Hepatocyte (in vitro differentiated cells): ENCODE data around the gene ZNF484. TPM values are rescaled to one million over a fixed set of nuclear protein-coding genes. Genes with fewer than 3 reads are reported as not detected.
"Not testable (repeated sequence)": the region's sequence is repeated elsewhere in the genome, so short reads cannot be mapped to it uniquely, and the experiment has no call there.

Experiments used
- DNase-seq: peaks from one replicate; pipeline ENCODE4 v3.0.0-alpha.2; 2016; ENCODE audit warnings: low spot score
- H2AFZ ChIP-seq: fragments of 200-600 bp; sonication (generic); 2 replicates; pipeline ENCODE4 v1.6.0; 2016; ENCODE audit warnings: antibody characterized with exemption, mild to moderate bottlenecking
- H3K27ac ChIP-seq: fragments of 200-600 bp; sonication (generic); 2 replicates; pipeline ENCODE4 v1.5.1; 2016; ENCODE audit warnings: mild to moderate bottlenecking
- H3K27me3 ChIP-seq: fragments of 200-600 bp; sonication (generic); 2 replicates; pipeline ENCODE4 v1.6.1; 2016
- H3K36me3 ChIP-seq: fragments of 200-600 bp; sonication (generic); replicated peaks from 2 replicates; pipeline ENCODE4 v1.5.1; 2016; ENCODE audit warnings: low read depth; ENCODE audit not compliant: insufficient read depth
- H3K4me1 ChIP-seq: fragments of 200-600 bp; sonication (generic); 2 replicates; pipeline ENCODE4 v1.5.1; 2016; ENCODE audit warnings: mild to moderate bottlenecking, moderate library complexity; ENCODE audit not compliant: insufficient read depth
- H3K4me2 ChIP-seq: fragments of 200-600 bp; sonication (generic); 2 replicates; pipeline ENCODE4 v1.6.0; 2016
- H3K4me3 ChIP-seq: fragments of 200-600 bp; sonication (generic); 2 replicates; pipeline ENCODE4 v1.5.1; 2016; ENCODE audit warnings: mild to moderate bottlenecking
- H3K79me2 ChIP-seq: fragments of 200-600 bp; sonication (generic); 2 replicates; pipeline ENCODE4 v1.6.0; 2017; ENCODE audit warnings: mild to moderate bottlenecking
- H3K9me2 ChIP-seq: fragments of 200-600 bp; sonication (generic); replicated peaks from 2 replicates; pipeline ENCODE4 v1.6.0; 2017; ENCODE audit warnings: mild to moderate bottlenecking; ENCODE audit not compliant: insufficient read depth
- H3K9me3 ChIP-seq: fragments of 200-600 bp; sonication (generic); 2 replicates; pipeline ENCODE4 v1.5.1; 2016; ENCODE audit warnings: low read depth, mild to moderate bottlenecking
- H4K20me1 ChIP-seq: fragments of 200-600 bp; sonication (generic); 2 replicates; pipeline ENCODE4 v1.6.0; 2016; ENCODE audit warnings: mild to moderate bottlenecking; ENCODE audit not compliant: insufficient read depth, poor library complexity, severe bottlenecking
- EZH2 ChIP-seq: fragments of 200-600 bp; sonication (generic); IDR thresholded peaks from 2 replicates; pipeline ENCODE4 v1.6.1; 2016; ENCODE audit warnings: antibody characterized with exemption, mild to moderate bottlenecking, borderline replicate concordance
- EZH2phosphoT487 ChIP-seq: fragments of 200-600 bp; sonication (generic); IDR thresholded peaks from one replicate; pipeline ENCODE4 v1.6.1; 2018; ENCODE audit warnings: antibody characterized with exemption, mild to moderate bottlenecking, low read depth, moderate library complexity; ENCODE audit not compliant: unreplicated experiment, severe bottlenecking
- WGBS: methylation state at CpG from one replicate; pipeline ENCODE4 v1.1.6; 2016; ENCODE audit warnings: low lambda C conversion rate; ENCODE audit errors: missing lambda C conversion rate; 5-methylcytosine and 5-hydroxymethylcytosine counted together
- polyA plus RNA-seq: library from polyadenylated mRNA; unstranded; fragments of >200 nt; fragmentation: Nextera tagmentation; extraction: Ambion mirVana; gene quantifications from 2 replicates; pipeline ENCODE4 v1.2.1, GENCODE V29; 2016
- small RNA-seq: library from RNA; depleted of rRNA; stranded (forward); fragments of <200 nt; gene quantifications from one replicate; pipeline ENCODE3, GENCODE V24; 2014
- total RNA-seq: library from RNA; depleted of rRNA; stranded (reverse); fragments of >200 nt; gene quantifications from 2 replicates; pipeline ENCODE4 v1.2.3, GENCODE V29; 2014
- TF ChIP-seq, protein P1 (sequence below): fragments of 200-600 bp; sonication (generic); IDR thresholded peaks from 2 replicates; pipeline ENCODE4 v1.5.1; 2016; ENCODE audit warnings: antibody characterized with exemption, mild to moderate bottlenecking; ENCODE audit not compliant: poor library complexity

The ZNF484 gene
- total and polyA plus RNA-seq, 2 experiments from 2014 or later = 1.6 to 10.3 TPM

DNA sequence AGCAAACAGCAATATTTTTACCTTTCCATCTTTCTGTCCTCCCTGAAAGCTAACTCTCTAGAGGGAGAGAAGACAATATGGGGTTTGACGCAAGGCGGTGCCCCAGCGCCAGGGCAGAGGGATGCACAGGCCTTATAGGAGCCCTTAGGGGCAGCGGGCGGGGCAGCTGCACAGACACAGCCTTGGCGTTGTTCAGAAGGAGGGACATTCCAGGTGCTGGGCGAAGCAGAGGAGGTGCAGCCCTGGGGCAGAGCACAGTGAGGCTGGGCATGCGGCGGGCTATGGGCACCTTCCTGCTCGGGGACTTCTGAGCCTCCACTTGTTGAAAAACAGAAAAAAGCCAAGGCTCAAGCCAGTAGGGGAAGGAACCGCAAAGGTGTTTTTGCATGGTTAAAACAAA, 79.5 kb downstream of the ZNF484 start:
- Histone ChIP-seq H3K4me1 (no peaks in the 10 kb centered on the region), H3K27ac (no peak overlapping the region), H3K4me3 (no peak overlapping the region), H3K79me2 (no peaks in the 10 kb centered on the region), H3K36me3 (no peaks in the 10 kb centered on the region), H4K20me1 (no peaks in the 10 kb centered on the region), H2AFZ (no peak overlapping the region), H3K27me3 (peaks cover 23% of the 10 kb centered on the region), H3K4me2 (no peak overlapping the region), H3K9me3 (no peaks in the 10 kb centered on the region), H3K9me2 (no peaks in the 10 kb centered on the region)
- TF ChIP-seq EZH2 = no peak
- TF ChIP-seq, protein P1, sequence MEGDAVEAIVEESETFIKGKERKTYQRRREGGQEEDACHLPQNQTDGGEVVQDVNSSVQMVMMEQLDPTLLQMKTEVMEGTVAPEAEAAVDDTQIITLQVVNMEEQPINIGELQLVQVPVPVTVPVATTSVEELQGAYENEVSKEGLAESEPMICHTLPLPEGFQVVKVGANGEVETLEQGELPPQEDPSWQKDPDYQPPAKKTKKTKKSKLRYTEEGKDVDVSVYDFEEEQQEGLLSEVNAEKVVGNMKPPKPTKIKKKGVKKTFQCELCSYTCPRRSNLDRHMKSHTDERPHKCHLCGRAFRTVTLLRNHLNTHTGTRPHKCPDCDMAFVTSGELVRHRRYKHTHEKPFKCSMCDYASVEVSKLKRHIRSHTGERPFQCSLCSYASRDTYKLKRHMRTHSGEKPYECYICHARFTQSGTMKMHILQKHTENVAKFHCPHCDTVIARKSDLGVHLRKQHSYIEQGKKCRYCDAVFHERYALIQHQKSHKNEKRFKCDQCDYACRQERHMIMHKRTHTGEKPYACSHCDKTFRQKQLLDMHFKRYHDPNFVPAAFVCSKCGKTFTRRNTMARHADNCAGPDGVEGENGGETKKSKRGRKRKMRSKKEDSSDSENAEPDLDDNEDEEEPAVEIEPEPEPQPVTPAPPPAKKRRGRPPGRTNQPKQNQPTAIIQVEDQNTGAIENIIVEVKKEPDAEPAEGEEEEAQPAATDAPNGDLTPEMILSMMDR = no peak
- WGBS = 92% methylated on average over 11 of the region's 11 CpGs
- DNase-seq = no peak

DNA sequence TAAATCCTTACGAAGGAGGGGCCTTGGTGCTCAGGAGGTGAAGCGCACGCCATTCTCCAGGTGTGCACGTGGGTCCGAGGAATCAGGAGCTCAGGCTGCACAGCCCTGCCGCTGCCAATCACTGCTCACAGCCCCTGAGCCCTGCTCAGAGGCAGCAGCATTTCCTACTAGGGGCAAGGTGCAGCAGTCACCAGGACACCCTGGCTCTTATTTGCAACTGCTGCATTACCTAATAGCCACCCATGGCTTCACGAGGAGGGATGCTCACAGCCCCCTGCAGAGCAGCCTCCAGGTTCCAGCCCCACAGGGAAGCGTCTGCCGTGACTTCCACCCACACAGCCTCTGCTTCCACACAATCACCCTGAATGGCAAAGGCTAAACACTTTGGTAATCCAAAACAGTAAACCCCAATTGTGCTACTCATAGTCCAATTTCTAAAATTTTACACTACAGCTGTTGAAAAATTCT, 81.5 kb downstream of the ZNF484 start:
- not testable (repeated sequence) for H3K4me2 ChIP-seq, H2AFZ ChIP-seq, DNase-seq, H3K27ac ChIP-seq, H3K4me3 ChIP-seq, H3K9me2 ChIP-seq, H3K9me3 ChIP-seq, H3K79me2 ChIP-seq, H3K4me1 ChIP-seq, H3K36me3 ChIP-seq, H4K20me1 ChIP-seq
- 67% methylated on average over 9 of the region's 9 CpGs for WGBS
- H3K27me3 ChIP-seq = peaks cover 22% of the 10 kb centered on the region

DNA sequence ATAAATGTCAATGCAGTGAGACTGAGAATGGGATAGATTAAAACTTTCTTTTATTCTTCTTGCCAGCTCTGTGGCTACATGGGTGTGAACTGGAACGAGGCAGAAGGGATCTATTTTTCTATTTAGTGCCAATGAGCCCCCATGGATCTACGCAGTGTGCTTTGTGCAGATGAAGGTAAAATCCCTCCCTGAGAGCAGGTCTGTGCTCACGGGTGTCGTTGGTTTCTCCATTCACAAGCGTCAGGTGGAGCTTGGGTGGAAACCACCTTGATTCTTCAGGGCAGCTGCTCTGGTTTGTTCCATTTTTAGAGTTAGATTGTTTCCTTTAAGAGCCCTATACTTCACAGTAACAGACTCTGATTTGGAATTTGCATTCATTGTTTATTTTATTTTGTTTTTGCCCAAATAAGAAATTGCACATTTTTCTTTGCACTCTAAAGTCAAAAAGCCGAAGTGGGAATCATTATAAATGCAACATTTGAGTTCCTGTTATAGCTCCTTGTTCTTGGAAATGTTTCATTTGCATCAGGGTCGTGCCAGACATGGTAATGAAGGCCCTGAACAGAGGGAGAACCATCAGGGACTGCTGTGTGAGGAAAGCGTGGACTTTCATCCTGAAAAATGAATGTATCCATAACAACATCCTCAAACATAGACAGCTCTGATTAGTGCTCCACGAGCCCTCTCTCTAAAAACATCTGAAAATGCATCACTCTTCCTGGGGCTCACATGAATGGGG, 82.1 kb downstream of the ZNF484 start:
- Histone ChIP-seq H4K20me1 (no peaks in the 10 kb centered on the region), H3K9me3 (no peaks in the 10 kb centered on the region), H3K4me1 (no peaks in the 10 kb centered on the region), H3K4me3 (no peak overlapping the region), H2AFZ (no peak overlapping the region), H3K27ac (no peak overlapping the region), H3K27me3 (peaks cover 22% of the 10 kb centered on the region), H3K79me2 (no peaks in the 10 kb centered on the region), H3K4me2 (no peak overlapping the region), H3K36me3 (no peaks in the 10 kb centered on the region), H3K9me2 (no peaks in the 10 kb centered on the region)
- TF ChIP-seq EZH2 = no peak
- TF ChIP-seq, protein P1 = no peak
- TF ChIP-seq EZH2phosphoT487 = no peak
- WGBS = 73% methylated on average over 9 of the region's 9 CpGs
- DNase-seq = no peak

Small RNA genes lying within 50 kb of the gene (small RNA-seq; reads per million reads assigned to genes)
- not detected for gene RNU6-714P

Other genes starting within 250 kb of the ZNF484 start
- gene IPPK, start 207.9 kb downstream of the ZNF484 start, total RNA-seq = 15.3 and 15.6 TPM in 2 replicates
- gene IPPK, start 207.9 kb downstream of the ZNF484 start, polyA plus RNA-seq = 8.5 and 12.4 TPM in 2 replicates
- 19.9 and 25.7 TPM in 2 replicates for gene BICD2, start 113.2 kb downstream of the ZNF484 start, total RNA-seq
- 11.0 and 13.2 TPM in 2 replicates for gene BICD2, start 113.2 kb downstream of the ZNF484 start, polyA plus RNA-seq
- 5.8 and 6.3 TPM in 2 replicates for gene FGD3, start 69.5 kb upstream of the ZNF484 start, total RNA-seq
- 4.1 and 6.5 TPM in 2 replicates for gene FGD3, start 69.5 kb upstream of the ZNF484 start, polyA plus RNA-seq
- 11.4 and 14.3 TPM in 2 replicates for gene SUSD3, start 180.7 kb upstream of the ZNF484 start, total RNA-seq
- 13.5 and 17.3 TPM in 2 replicates for gene SUSD3, start 180.7 kb upstream of the ZNF484 start, polyA plus RNA-seq
- 45.3 and 51.3 TPM in 2 replicates for gene CARD19, start 218.2 kb upstream of the ZNF484 start, total RNA-seq
- gene CARD19, start 218.2 kb upstream of the ZNF484 start, polyA plus RNA-seq = 67.5 and 72.1 TPM in 2 replicates